ENCODE data around the gene PF4V1.

The PF4V1 gene

GRCh38 chr4:73823760-73824159, 29.3 kb upstream of the PF4V1 start:
- Histone ChIP-seq H3K4me3 (ENCODE audit: low read depth in 1 of 2, low read length in 1 of 2) (no peak overlapping the region), H3K27me3 (no peaks in the 10 kb centered on the region), H3K36me3 (no peaks in the 10 kb centered on the region), H3K27ac (peak overlapping the region; percentile 82), H3K9me3 (no peaks in the 10 kb centered on the region), H3K4me1 (ENCODE audit: control insufficient read depth in 1 of 2, insufficient read depth in 1 of 2, low read depth in 1 of 2, low read length in 1 of 2) (peaks cover 86 to 94% of the 10 kb centered on the region in 2 experiments)
- TF ChIP-seq CTCF (IDR thresholded peaks at IDR 0.05) = no peak

- H3K4me3 ChIP-seq (ENCODE audit: low read depth in 1 of 2, low read length in 1 of 2) = peak overlapping the region in 1 of 2 experiments; percentile 7
- H3K36me3 ChIP-seq = no peaks in the 10 kb centered on the region
- H3K27ac ChIP-seq = peak overlapping the region; percentile 73
- no peaks in the 10 kb centered on the region for H3K9me3 ChIP-seq
- TF ChIP-seq CTCF (IDR thresholded peaks at IDR 0.05) = no peak
- no peaks in the 10 kb centered on the region for H3K27me3 ChIP-seq
- peaks cover 66 to 87% of the 10 kb centered on the region in 2 experiments for H3K4me1 ChIP-seq (ENCODE audit: control insufficient read depth in 1 of 2, insufficient read depth in 1 of 2, low read depth in 1 of 2, low read length in 1 of 2)
Measured at GRCh38 chr4:73828956-73829355, 24.1 kb upstream of the PF4V1 start.

- Histone ChIP-seq H3K36me3 (no peaks in the 10 kb centered on the region), H3K4me3 (ENCODE audit: low read depth in 1 of 2, low read length in 1 of 2) (no peak overlapping the region), H3K27me3 (no peaks in the 10 kb centered on the region), H3K9me3 (no peaks in the 10 kb centered on the region), H3K4me1 (ENCODE audit: control insufficient read depth in 1 of 2, insufficient read depth in 1 of 2, low read depth in 1 of 2, low read length in 1 of 2) (peaks cover 48 to 68% of the 10 kb centered on the region in 2 experiments), H3K27ac (peak overlapping the region; percentile 90)
- TF ChIP-seq CTCF (IDR thresholded peaks at IDR 0.05) = no peak
Measured at GRCh38 chr4:73831569-73831968, 21.5 kb upstream of the PF4V1 start.

- no peaks in the 10 kb centered on the region for H3K9me3 ChIP-seq
- H3K4me1 ChIP-seq (ENCODE audit: control insufficient read depth in 1 of 2, insufficient read depth in 1 of 2, low read depth in 1 of 2, low read length in 1 of 2) = peaks cover 54 to 66% of the 10 kb centered on the region in 2 experiments
- no peaks in the 10 kb centered on the region for H3K27me3 ChIP-seq
- TF ChIP-seq CTCF (IDR thresholded peaks at IDR 0.05) = no peak
- peak overlapping the region; percentile 90 for H3K27ac ChIP-seq
- H3K36me3 ChIP-seq = no peaks in the 10 kb centered on the region
- no peak overlapping the region for H3K4me3 ChIP-seq (ENCODE audit: low read depth in 1 of 2, low read length in 1 of 2)
Measured at GRCh38 chr4:73832651-73833237, 20.4 kb upstream of the PF4V1 start.

GRCh38 chr4:73836373-73837279, 16.5 kb upstream of the PF4V1 start, which contains the start of gene CXCL6:
Gene CXCL6, plus strand, starts transcription at chr4:73836678. Its CDS starts 73 bp downstream, at chr4:73836751.
- Histone ChIP-seq H3K27ac (peak within 1 kb of the TSS; percentile 99), H3K4me1 (ENCODE audit: control insufficient read depth in 1 of 2, insufficient read depth in 1 of 2, low read depth in 1 of 2, low read length in 1 of 2) (peaks cover 47 to 48% of the 10 kb centered on the region in 2 experiments), H3K4me3 (ENCODE audit: low read depth in 1 of 2, low read length in 1 of 2) (peak within 1 kb of the TSS; percentile 64 to 70), H3K27me3 (no peaks in the 10 kb centered on the region), H3K9me3 (no peaks in the 10 kb centered on the region), H3K36me3 (no peaks in the 10 kb centered on the region)
- peak; percentile 17 for TF ChIP-seq CTCF (IDR thresholded peaks at IDR 0.05)
